ENCODE results near the gene PGBD2. TPM values are rescaled to one million over a fixed set of nuclear protein-coding genes. Genes with fewer than 3 reads are reported as not detected.

The PGBD2 gene
- total RNA-seq, 3 donors from 2014 or later, result 2.9 to 16.8 (median 11.1) TPM

GRCh38 chr1:248858891-248859889, 46.8 kb upstream of the PGBD2 start, which contains the start of gene ZNF692:
Gene ZNF692 (minus strand): TSS chr1:248859085. CDS start chr1:248858309, 776 bp downstream.
- Histone ChIP-seq H3K36me3 (no peaks in the 10 kb centered on the region), H3K9me3 (no peaks in the 10 kb centered on the region), H3K27ac (peak within 1 kb of the TSS; percentile 89), H3K4me3 (peak within 1 kb of the TSS; percentile 55 to 67 (median 57)), H3K27me3 (no peaks in the 10 kb centered on the region), H3K4me1 (peaks cover 7 to 13% of the 10 kb centered on the region in 2 donors)
- intact Hi-C loops (cut with DNase I; ENCODE audit: low total_unique reads), result no loop called here
- peak; percentile 70 for TF ChIP-seq POLR2A (IDR thresholded peaks at IDR 0.05)
- TF ChIP-seq CTCF (IDR thresholded peaks at IDR 0.05), result no peak
- peak; percentile 78 to 82 (median 81) for TF ChIP-seq POLR2AphosphoS5 (IDR thresholded peaks at IDR 0.05)
- DNase-seq (ENCODE audit: low spot score in 2 of 2), result peak; percentile 94 to 95

- H3K36me3 ChIP-seq, result no peaks in the 10 kb centered on the region
- H3K27me3 ChIP-seq, result no peaks in the 10 kb centered on the region
- no peaks in the 10 kb centered on the region for H3K9me3 ChIP-seq
- no peak for DNase-seq (ENCODE audit: low spot score in 2 of 2)
- no peak overlapping the region for H3K4me3 ChIP-seq
- TF ChIP-seq CTCF (IDR thresholded peaks at IDR 0.05), result no peak
- no peak overlapping the region for H3K27ac ChIP-seq
- intact Hi-C loops (cut with DNase I; ENCODE audit: low total_unique reads), result no loop called here
- peaks cover 7 to 13% of the 10 kb centered on the region in 2 donors for H3K4me1 ChIP-seq
Measured at GRCh38 chr1:248860007-248860406, 46.0 kb upstream of the PGBD2 start.

GRCh38 chr1:248861616-248862015, 44.4 kb upstream of the PGBD2 start:
- TF ChIP-seq POLR2A (IDR thresholded peaks at IDR 0.05), result no peak
- TF ChIP-seq CTCF (IDR thresholded peaks at IDR 0.05), result no peak
- no peak for TF ChIP-seq POLR2AphosphoS5 (IDR thresholded peaks at IDR 0.05)
- no peaks in the 10 kb centered on the region for H3K9me3 ChIP-seq
- no peak for DNase-seq (ENCODE audit: low spot score in 2 of 2)
- intact Hi-C loops (cut with DNase I; ENCODE audit: low total_unique reads), result no loop called here
- H3K4me3 ChIP-seq, result no peak overlapping the region
- H3K27me3 ChIP-seq, result no peaks in the 10 kb centered on the region
- H3K36me3 ChIP-seq, result no peaks in the 10 kb centered on the region
- peaks cover 7 to 13% of the 10 kb centered on the region in 2 donors for H3K4me1 ChIP-seq
- no peak overlapping the region for H3K27ac ChIP-seq

- Histone ChIP-seq H3K27me3 (no peaks in the 10 kb centered on the region), H3K36me3 (no peaks in the 10 kb centered on the region), H3K4me3 (peak overlapping the region; percentile 49 to 79 (median 65)), H3K4me1 (peaks cover 2 to 13% of the 10 kb centered on the region in 2 donors), H3K9me3 (no peaks in the 10 kb centered on the region), H3K27ac (peak overlapping the region; percentile 54 to 65)
- DNase-seq (ENCODE audit: low spot score in 2 of 2), result no peak
- intact Hi-C loops (cut with DNase I; ENCODE audit: low total_unique reads), result no loop called here
- TF ChIP-seq POLR2AphosphoS5 (IDR thresholded peaks at IDR 0.05) (no peak), POLR2A (IDR thresholded peaks at IDR 0.05) (no peak)
Measured at GRCh38 chr1:248862695-248862997, 43.4 kb upstream of the PGBD2 start.

GRCh38 chr1:248862998-248863881, 42.8 kb upstream of the PGBD2 start:
- no peaks in the 10 kb centered on the region for H3K9me3 ChIP-seq
- no peaks in the 10 kb centered on the region for H3K27me3 ChIP-seq
- H3K4me3 ChIP-seq, result peak overlapping the region; percentile 49 to 79 (median 65)
- peak overlapping the region; percentile 54 to 65 for H3K27ac ChIP-seq
- H3K4me1 ChIP-seq, result peaks cover 0 to 9% of the 10 kb centered on the region in 2 donors
- no peak for TF ChIP-seq POLR2A (IDR thresholded peaks at IDR 0.05)
- TF ChIP-seq CTCF (IDR thresholded peaks at IDR 0.05), result no peak
- TF ChIP-seq POLR2AphosphoS5 (IDR thresholded peaks at IDR 0.05), result no peak
- intact Hi-C loops (cut with DNase I; ENCODE audit: low total_unique reads), result no loop called here
- no peaks in the 10 kb centered on the region for H3K36me3 ChIP-seq
- peak; percentile 74 to 83 for DNase-seq (ENCODE audit: low spot score in 2 of 2)

All from breast epithelium (tissue), 4 donors.